CD4-positive, alpha-beta T cell (primary cell): ENCODE measurements around the gene BAZ2A. TPM values are rescaled to one million over a fixed set of nuclear protein-coding genes. Genes with fewer than 3 reads are reported as not detected.

Experiments
- ATAC-seq: fragments of 200-7000 bp; cut with Tn5 transposase; one replicate; pipeline ENCODE4 v1.10.0; 2022; ENCODE audit warnings: mild to moderate bottlenecking; ENCODE audit not compliant: poor library complexity
- CTCF ChIA-PET: fragments of 350-600 bp; sonication (Branson Sonifier 250); formaldehyde crosslinking; loops from one replicate; lab custom pipeline; 2021; ENCODE audit warnings: antibody characterized with exemption, inconsistent platforms; lab: Charles Lee
- POLR2A ChIA-PET: fragments of 350-600 bp; sonication (Branson Sonifier 250); formaldehyde crosslinking; loops from one replicate; lab custom pipeline; 2021; ENCODE audit warnings: antibody characterized with exemption, inconsistent platforms; lab: Charles Lee
- DNase-seq, 14 experiments: peaks; one replicate each; pipeline ENCODE4 v3.0.0-alpha.2; 2013 to 2020; ENCODE audit warnings: mixed read lengths in 2 of 14
- H3K27ac ChIP-seq, 2 donors: one replicate each; pipeline versions ENCODE4 v1.5.1 to v1.7.0; 2013; ENCODE audit warnings: low read length in 2 of 2, low read depth in 1 of 2, mild to moderate bottlenecking in 1 of 2
- H3K27me3 ChIP-seq, 2 experiments: 1 replicate in 1 of 2; 2 replicates in 1 of 2; pipeline versions ENCODE4 v1.6.1 to v1.7.0; 2013; ENCODE audit warnings: low read length in 2 of 2, control low read depth in 1 of 2, mild to moderate bottlenecking in 1 of 2, moderate library complexity in 1 of 2; ENCODE audit not compliant: insufficient read depth in 2 of 2, control insufficient read depth in 1 of 2
- H3K36me3 ChIP-seq: one replicate; pipeline ENCODE4 v1.6.1; 2013; ENCODE audit warnings: low read length, control low read depth; ENCODE audit not compliant: insufficient read depth
- H3K4me1 ChIP-seq: one replicate; pipeline ENCODE4 v1.6.1; 2013; ENCODE audit warnings: low read length, control low read depth; ENCODE audit not compliant: insufficient read depth
- H3K4me3 ChIP-seq: one replicate; pipeline ENCODE4 v1.5.1; 2013; ENCODE audit warnings: mild to moderate bottlenecking, low read length, moderate library complexity
- H3K9me3 ChIP-seq, 2 experiments: 1 replicate in 1 of 2; 2 replicates in 1 of 2; pipeline versions ENCODE4 v1.6.1 to v1.7.0; 2013; ENCODE audit warnings: low read length in 2 of 2, mild to moderate bottlenecking in 2 of 2, control low read depth in 1 of 2, moderate library complexity in 1 of 2; ENCODE audit not compliant: control insufficient read depth in 1 of 2, insufficient read depth in 1 of 2
- H3K27ac Mint-ChIP-seq: one replicate; pipeline ENCODE4 v1.8.0; 2020; ENCODE audit warnings: mixed read lengths
- H3K27me3 Mint-ChIP-seq: one replicate; pipeline ENCODE4 v1.8.0; 2021; ENCODE audit warnings: mixed read lengths
- H3K36me3 Mint-ChIP-seq: one replicate; pipeline ENCODE4 v1.8.0; 2021; ENCODE audit warnings: low read depth, mixed read lengths
- H3K4me1 Mint-ChIP-seq: one replicate; pipeline ENCODE4 v1.8.0; 2021; ENCODE audit warnings: low read depth, mixed read lengths
- H3K4me3 Mint-ChIP-seq: one replicate; pipeline ENCODE4 v1.8.0; 2020; ENCODE audit warnings: mild to moderate bottlenecking, mixed read lengths
- H3K9me3 Mint-ChIP-seq: one replicate; pipeline ENCODE4 v1.8.0; 2020; ENCODE audit warnings: mixed read lengths
- intact Hi-C, 2 experiments: fragments of 100-400 bp; cut with DNase I in 1 of 2; cut with micrococcal nuclease in 1 of 2; formaldehyde crosslinking; loops; one replicate each; pipeline versions ENCODE4 v1.15.1 to v1.9.0; 2023 to 2025; cut with DNase I, micrococcal nuclease
- total RNA-seq, 174 experiments: library from RNA in 2 of 174; stranded (reverse) in 2 of 174; gene quantifications; one replicate each; pipeline ENCODE4 v1.2.3 and lab custom pipeline; 2021 to 2026
- TF ChIP-seq, protein P1 (sequence below): fragments of 200-600 bp; IDR thresholded peaks from one replicate; pipeline ENCODE4 v1.8.0; 2022; ENCODE audit warnings: antibody characterized with exemption, mild to moderate bottlenecking

BAZ2A gene
- total RNA-seq, 2 experiments from 2014 or later = 207 to 211 TPM

GRCh38 chr12:56551070-56551469 lies 79.1 kb downstream of the BAZ2A start:
- no peak overlapping the region for H3K27ac Mint-ChIP-seq
- H3K9me3 Mint-ChIP-seq = no peaks in the 10 kb centered on the region
- H3K4me3 Mint-ChIP-seq = no peak overlapping the region
- H3K9me3 ChIP-seq = no peaks in the 10 kb centered on the region
- H3K4me3 ChIP-seq = no peak overlapping the region
- ChIA-PET POLR2A (interaction anchor here (0.6 kb wide), 1 partner anchor 200 kb away, joined by 3 read pairs; no protein-coding TSS in a partner anchor), CTCF (no interaction called here)
- H3K27ac ChIP-seq = no peak overlapping the region
- ATAC-seq = no peak
- H3K36me3 ChIP-seq = no peaks in the 10 kb centered on the region
- TF ChIP-seq, protein P1, sequence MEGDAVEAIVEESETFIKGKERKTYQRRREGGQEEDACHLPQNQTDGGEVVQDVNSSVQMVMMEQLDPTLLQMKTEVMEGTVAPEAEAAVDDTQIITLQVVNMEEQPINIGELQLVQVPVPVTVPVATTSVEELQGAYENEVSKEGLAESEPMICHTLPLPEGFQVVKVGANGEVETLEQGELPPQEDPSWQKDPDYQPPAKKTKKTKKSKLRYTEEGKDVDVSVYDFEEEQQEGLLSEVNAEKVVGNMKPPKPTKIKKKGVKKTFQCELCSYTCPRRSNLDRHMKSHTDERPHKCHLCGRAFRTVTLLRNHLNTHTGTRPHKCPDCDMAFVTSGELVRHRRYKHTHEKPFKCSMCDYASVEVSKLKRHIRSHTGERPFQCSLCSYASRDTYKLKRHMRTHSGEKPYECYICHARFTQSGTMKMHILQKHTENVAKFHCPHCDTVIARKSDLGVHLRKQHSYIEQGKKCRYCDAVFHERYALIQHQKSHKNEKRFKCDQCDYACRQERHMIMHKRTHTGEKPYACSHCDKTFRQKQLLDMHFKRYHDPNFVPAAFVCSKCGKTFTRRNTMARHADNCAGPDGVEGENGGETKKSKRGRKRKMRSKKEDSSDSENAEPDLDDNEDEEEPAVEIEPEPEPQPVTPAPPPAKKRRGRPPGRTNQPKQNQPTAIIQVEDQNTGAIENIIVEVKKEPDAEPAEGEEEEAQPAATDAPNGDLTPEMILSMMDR = no peak
- no peaks in the 10 kb centered on the region for H3K4me1 Mint-ChIP-seq
- H3K27me3 Mint-ChIP-seq = no peaks in the 10 kb centered on the region
- no peaks in the 10 kb centered on the region for H3K27me3 ChIP-seq
- H3K4me1 ChIP-seq = no peaks in the 10 kb centered on the region
- no peak for DNase-seq
- intact Hi-C loops = no loop called here
- no peaks in the 10 kb centered on the region for H3K36me3 Mint-ChIP-seq

DNA sequence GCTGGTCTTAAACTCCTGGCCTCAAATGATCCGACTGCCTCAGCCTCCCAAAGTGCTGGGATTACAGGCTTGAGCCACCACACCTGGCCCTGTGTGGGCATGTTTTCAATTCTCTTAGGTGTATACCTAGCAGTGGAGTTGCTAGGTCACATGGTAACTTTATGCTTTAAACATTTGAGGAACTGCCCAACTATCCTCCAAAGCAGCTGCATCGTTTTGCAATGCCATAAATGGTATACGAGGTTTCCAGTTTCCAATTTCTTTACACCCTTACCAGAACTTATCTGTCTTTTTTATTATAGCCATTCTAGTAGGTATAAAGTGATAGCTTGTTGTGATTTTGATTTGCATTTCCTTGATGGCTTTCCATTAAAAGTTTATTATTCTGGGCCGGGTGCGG lies 83.4 kb downstream of the BAZ2A start:
- Mint-ChIP-seq H3K4me1 (no peaks in the 10 kb centered on the region), H3K27me3 (no peaks in the 10 kb centered on the region), H3K9me3 (no peaks in the 10 kb centered on the region), H3K27ac (no peak overlapping the region), H3K36me3 (no peaks in the 10 kb centered on the region), H3K4me3 (no peak overlapping the region)
- H3K27ac ChIP-seq = no peak overlapping the region
- H3K4me1 ChIP-seq = no peaks in the 10 kb centered on the region
- TF ChIP-seq, protein P1 = no peak
- H3K9me3 ChIP-seq = no peaks in the 10 kb centered on the region
- no peaks in the 10 kb centered on the region for H3K27me3 ChIP-seq
- ATAC-seq = no peak
- DNase-seq = no peak
- no peak overlapping the region for H3K4me3 ChIP-seq
- CTCF ChIA-PET = no interaction called here
- intact Hi-C loops = loop anchor here in 1 of 2 experiments (10.0 kb wide), 1 partner anchor 1008 kb away; the partner anchor contains the start of gene KIF5A
- POLR2A ChIA-PET = no interaction called here
- no peaks in the 10 kb centered on the region for H3K36me3 ChIP-seq

Other genes starting within 250 kb of the BAZ2A start
- 1 to 10 TPM; 3.0 to 3.1 TPM for gene TIMELESS, start 180.9 kb downstream of the BAZ2A start, total RNA-seq
- gene MIP, start 175.7 kb downstream of the BAZ2A start, total RNA-seq = not detected
- gene SPRYD4, start 161.7 kb downstream of the BAZ2A start, total RNA-seq = 1 to 10 TPM; 7.4 to 7.9 TPM
- 1 to 10 TPM; 1.6 to 2.2 TPM for gene GLS2, start 142.2 kb downstream of the BAZ2A start, total RNA-seq
- 10 to 100 TPM in 1 of 2 experiments, 1 to 10 TPM in 1; 5.1 to 10.8 TPM for gene RBMS2, start 108.5 kb downstream of the BAZ2A start, total RNA-seq
- gene ATP5F1B, start 15.7 kb upstream of the BAZ2A start, total RNA-seq = 100 to 1,000 TPM; 305 to 318 TPM
- gene PTGES3, start 58.0 kb upstream of the BAZ2A start, total RNA-seq = 100 to 1,000 TPM; 146 to 154 TPM
- gene NACA, start 95.0 kb upstream of the BAZ2A start, total RNA-seq = 1,000 to 10,000 TPM; 1,441 to 1,479 TPM
- gene PRIM1, start 122.0 kb upstream of the BAZ2A start, total RNA-seq = 1 to 10 TPM; 5.3 to 6.1 TPM
- gene HSD17B6, start 133.0 kb upstream of the BAZ2A start, total RNA-seq = not detected